ENCODE measurements around the gene DMC1.

The DMC1 gene

DNA sequence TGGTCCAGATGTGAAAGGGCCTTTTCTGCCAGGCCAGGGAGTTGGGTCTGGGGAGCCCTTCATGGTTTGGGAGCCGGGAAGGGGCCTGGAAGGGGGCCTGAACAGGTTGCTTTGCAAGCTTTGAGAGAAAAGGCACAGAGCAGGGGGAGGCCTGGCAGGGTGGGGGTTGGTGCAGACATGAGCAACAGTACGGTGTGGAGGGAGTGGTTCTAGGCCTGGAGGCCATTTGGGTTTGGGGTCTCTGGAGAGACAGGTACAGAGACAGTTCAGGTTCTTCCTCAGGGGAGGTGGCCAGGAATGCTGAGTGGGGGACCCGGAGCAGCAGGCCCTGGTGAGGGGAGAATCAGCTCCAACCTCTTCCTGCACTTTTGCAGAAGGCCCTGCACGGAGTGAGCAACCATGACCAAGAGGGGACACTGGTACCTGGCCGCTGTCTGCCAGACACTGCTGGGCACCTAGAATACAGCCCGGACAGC lies 100.6 kb downstream of the DMC1 start:
- no peak for DNase-seq (ENCODE audit: low spot score)

Data from putamen (tissue), 1 donor.